SJCRH30 (cell line): Measurements from ENCODE around the gene MXI1. TPM values are rescaled to one million over a fixed set of nuclear protein-coding genes. Genes with fewer than 3 reads are reported as not detected.
A peak's percentile ranks its signal among the peaks of the same experiment; 100 is the strongest.

Experiments
- DNase-seq, 2 experiments: peaks; one replicate each; pipeline ENCODE4 v3.0.0-alpha.2; 2015 to 2020
- H3K27ac ChIP-seq: fragments of 250-450 bp; sonication (Bioruptor Pico); 2 replicates; pipeline ENCODE4 v1.5.1; 2020; ENCODE audit warnings: mild to moderate bottlenecking, moderate library complexity
- H3K27me3 ChIP-seq: fragments of 250-450 bp; sonication (Bioruptor Pico); 2 replicates; pipeline ENCODE4 v1.5.1; 2020; ENCODE audit warnings: mild to moderate bottlenecking, moderate library complexity
- H3K36me3 ChIP-seq: fragments of 250-450 bp; sonication (Bioruptor Pico); 2 replicates; pipeline ENCODE4 v1.5.1; 2020; ENCODE audit warnings: mild to moderate bottlenecking, moderate library complexity
- H3K4me1 ChIP-seq: fragments of 250-450 bp; sonication (Bioruptor Pico); 2 replicates; pipeline ENCODE4 v1.5.1; 2020; ENCODE audit warnings: mild to moderate bottlenecking, moderate library complexity
- H3K4me3 ChIP-seq: fragments of 250-450 bp; sonication (Bioruptor Pico); 2 replicates; pipeline ENCODE4 v1.5.1; 2020; ENCODE audit warnings: mild to moderate bottlenecking, moderate library complexity
- H3K9me3 ChIP-seq: fragments of 250-450 bp; sonication (Bioruptor Pico); replicated peaks from 2 replicates; pipeline ENCODE4 v1.5.1; 2020; ENCODE audit warnings: mild to moderate bottlenecking, moderate library complexity
- total RNA-seq: library from RNA; depleted of rRNA; stranded (reverse); fragments of >200 nt; shearing (Covaris generic); gene quantifications from 2 replicates; pipeline ENCODE4 v1.2.3, GENCODE V29; 2014; rRNA removed

MXI1 gene
- total RNA-seq, 1 experiment from 2014 or later = 12.4 TPM

GRCh38 chr10:110334061-110334656 is 126.8 kb downstream of the MXI1 start:
- no peak overlapping the region for H3K4me3 ChIP-seq
- H3K4me1 ChIP-seq = peaks cover 14% of the 10 kb centered on the region
- no peak overlapping the region for H3K27ac ChIP-seq
- no peaks in the 10 kb centered on the region for H3K27me3 ChIP-seq
- no peaks in the 10 kb centered on the region for H3K36me3 ChIP-seq
- DNase-seq = no peak
- peaks cover 13% of the 10 kb centered on the region for H3K9me3 ChIP-seq

- Histone ChIP-seq H3K9me3 (peaks cover 7% of the 10 kb centered on the region), H3K4me3 (no peak overlapping the region), H3K27me3 (no peaks in the 10 kb centered on the region), H3K27ac (no peak overlapping the region), H3K4me1 (peaks cover 14% of the 10 kb centered on the region), H3K36me3 (no peaks in the 10 kb centered on the region)
- DNase-seq = no peak
These were observed 128.1 kb downstream of the MXI1 start for GRCh38 chr10:110335314-110336064.

- peaks cover 14% of the 10 kb centered on the region for H3K4me1 ChIP-seq
- no peak overlapping the region for H3K4me3 ChIP-seq
- H3K36me3 ChIP-seq = no peaks in the 10 kb centered on the region
- peaks cover under 1% of the 10 kb centered on the region for H3K9me3 ChIP-seq
- DNase-seq = peak; percentile 69 to 81
- H3K27ac ChIP-seq = no peak overlapping the region
- H3K27me3 ChIP-seq = no peaks in the 10 kb centered on the region
These were observed 128.8 kb downstream of the MXI1 start for GRCh38 chr10:110336111-110336721.

Other genes with a start within 250 kb of the MXI1 start
- 51.2 and 57.8 TPM in 2 replicates for gene ADD3, start 199.6 kb upstream of the MXI1 start, total RNA-seq
- 11.4 and 17.0 TPM in 2 replicates for gene SMNDC1, start 97.3 kb downstream of the MXI1 start, total RNA-seq